Left ventricle myocardium superior (tissue), 1 donor: Measurements from ENCODE around the gene MAMLD1. TPM values are rescaled to one million over a fixed set of nuclear protein-coding genes. Genes with fewer than 3 reads are reported as not detected.

Source experiments
- ATAC-seq: fragments of 200-7000 bp; cut with Tn5 transposase; one replicate; pipeline ENCODE4 v1.9.1; 2020; ENCODE audit warnings: mild to moderate bottlenecking, moderate library complexity
- DNase-seq: peaks from one replicate; pipeline ENCODE4 v3.0.0-alpha.2; 2020
- intact Hi-C: fragments of 100-400 bp; cut with micrococcal nuclease; formaldehyde crosslinking; loops from one replicate; pipeline ENCODE4 v1.11.0; 2022
- total RNA-seq: library from RNA; stranded (reverse); fragmentation: NEBNext Ultra II Directional; extraction: Animal tissue kit (Norgen Biotek cat#: 25700); gene quantifications from one replicate; pipeline ENCODE4 v1.2.1, GENCODE V29; 2021
- donor health status: DM: no; HTN: yes; CAD: no; lungs with severe emphysema.

MAMLD1 gene
- total RNA-seq, 1 donor from 2014 or later, result 2.3 TPM

- intact Hi-C loops, result no loop called here
- no peak for DNase-seq
Measured at GRCh38 chrX:150347471-150347870, 15.6 kb upstream of the MAMLD1 start.

GRCh38 chrX:150348365-150348764 lies 14.8 kb upstream of the MAMLD1 start:
- DNase-seq (no peak), ATAC-seq (no peak)
- intact Hi-C loops, result no loop called here

More at GRCh38 chrX:150347471-150347870, 15.6 kb upstream of the MAMLD1 start:
- no peak for ATAC-seq

GRCh38 chrX:150352114-150352513 lies 11.0 kb upstream of the MAMLD1 start:
- DNase-seq (no peak), ATAC-seq (no peak)
- intact Hi-C loops, result no loop called here

- DNase-seq (no peak), ATAC-seq (no peak)
- intact Hi-C loops, result no loop called here
Measured at GRCh38 chrX:150352581-150352980, 10.5 kb upstream of the MAMLD1 start.

GRCh38 chrX:150355913-150356312 lies 7.2 kb upstream of the MAMLD1 start:
- DNase-seq (no peak), ATAC-seq (no peak)
- intact Hi-C loops, result no loop called here

GRCh38 chrX:150357790-150358189 lies 5.3 kb upstream of the MAMLD1 start:
- ATAC-seq (no peak), DNase-seq (no peak)
- intact Hi-C loops, result no loop called here

GRCh38 chrX:150358651-150359050 lies 4.5 kb upstream of the MAMLD1 start:
- DNase-seq (no peak), ATAC-seq (no peak)
- intact Hi-C loops, result no loop called here

- ATAC-seq (no peak), DNase-seq (no peak)
- intact Hi-C loops, result no loop called here
Measured at GRCh38 chrX:150360331-150360730, 2.8 kb upstream of the MAMLD1 start.

- ATAC-seq (no peak), DNase-seq (no peak)
- intact Hi-C loops, result no loop called here
Measured at GRCh38 chrX:150361070-150361776, 1.9 kb upstream of the MAMLD1 start.

- DNase-seq (no peak), ATAC-seq (no peak)
- intact Hi-C loops, result no loop called here
Measured at GRCh38 chrX:150361777-150362351, 1.3 kb upstream of the MAMLD1 start.

GRCh38 chrX:150363561-150364346 lies 637 bp downstream of the MAMLD1 start:
- intact Hi-C loops, result no loop called here
- ATAC-seq (peak; percentile 49), DNase-seq (peak; percentile 49)

- intact Hi-C loops, result no loop called here
- ATAC-seq, result no peak
- DNase-seq, result peak; percentile 45
Measured at GRCh38 chrX:150364347-150365050, 1.4 kb downstream of the MAMLD1 start.

GRCh38 chrX:150365051-150365989 lies 2.2 kb downstream of the MAMLD1 start:
- ATAC-seq, result peak; percentile 78
- intact Hi-C loops, result no loop called here

GRCh38 chrX:150365990-150366911 lies 3.1 kb downstream of the MAMLD1 start:
- intact Hi-C loops, result no loop called here
- ATAC-seq, result peak; percentile 33
- peak; percentile 63 for DNase-seq

More at GRCh38 chrX:150365051-150365989, 2.2 kb downstream of the MAMLD1 start:
- DNase-seq, result peak; percentile 86

- no peak for DNase-seq
- no peak for ATAC-seq
- intact Hi-C loops, result no loop called here
Measured at GRCh38 chrX:150366951-150367545, 3.9 kb downstream of the MAMLD1 start.

- intact Hi-C loops, result no loop called here
- DNase-seq (no peak), ATAC-seq (no peak)
Measured at GRCh38 chrX:150370589-150371312, 7.6 kb downstream of the MAMLD1 start.

GRCh38 chrX:150371877-150372276 lies 8.8 kb downstream of the MAMLD1 start:
- intact Hi-C loops, result no loop called here
- DNase-seq (no peak), ATAC-seq (no peak)
